GM04503 (cell line): ENCODE measurements around the gene KLHL3.

Experiments
- DNase-seq: peaks from one replicate; pipeline ENCODE4 v3.0.0-alpha.2; 2012; ENCODE audit warnings: low read depth

The KLHL3 gene

DNA sequence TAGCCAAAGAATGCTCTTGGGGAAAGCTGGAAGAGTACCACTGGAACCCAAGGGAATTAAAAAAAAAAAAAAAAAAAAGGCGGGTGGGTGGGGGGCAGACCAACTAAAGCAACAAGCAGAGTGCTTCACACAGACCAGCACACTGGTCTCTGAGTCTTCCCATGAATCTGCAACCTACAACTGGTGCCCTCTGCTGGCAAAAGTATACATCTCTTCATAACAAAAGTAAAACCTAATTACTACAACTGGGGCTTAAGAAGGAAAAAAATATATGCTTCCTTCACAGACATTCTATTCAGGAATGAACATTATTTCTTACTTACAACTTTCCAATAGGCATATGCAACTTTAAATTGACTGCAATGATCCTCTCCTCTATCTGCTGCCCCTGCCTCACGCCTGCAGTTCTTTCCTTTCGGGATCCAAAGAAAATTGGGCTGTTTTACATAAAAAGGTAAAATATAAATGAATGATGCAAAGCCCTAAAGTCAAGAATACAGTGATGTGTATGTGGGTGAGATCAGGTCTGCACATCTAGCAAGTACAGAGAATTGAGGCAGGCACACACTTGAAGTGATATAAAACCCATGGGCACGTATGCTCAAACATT, 7.2 kb upstream of the KLHL3 start:
- no peak for DNase-seq

GRCh38 chr5:137741718-137742117, 5.8 kb upstream of the KLHL3 start:
- no peak for DNase-seq

- DNase-seq = no peak
Measured at GRCh38 chr5:137739737-137740136, 3.8 kb upstream of the KLHL3 start.

DNA sequence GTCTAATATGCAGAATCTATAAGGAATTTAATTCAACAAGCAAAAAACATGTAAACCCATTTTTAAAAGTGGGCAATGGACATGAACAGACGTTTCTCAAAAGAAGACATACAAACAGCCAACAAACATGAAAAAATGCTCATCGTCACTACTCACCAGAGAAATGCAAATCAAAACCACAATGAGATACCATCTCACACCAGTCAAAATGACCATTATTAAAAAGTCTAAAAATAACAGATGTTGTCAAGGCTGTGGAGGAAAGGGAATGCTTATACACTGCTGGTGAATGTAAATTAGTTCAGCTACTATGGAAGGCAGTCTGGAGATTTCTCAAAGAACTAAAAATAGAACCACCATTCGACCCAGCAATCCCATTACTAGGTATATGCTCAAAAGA, 3.1 kb upstream of the KLHL3 start:
- no peak for DNase-seq

DNA sequence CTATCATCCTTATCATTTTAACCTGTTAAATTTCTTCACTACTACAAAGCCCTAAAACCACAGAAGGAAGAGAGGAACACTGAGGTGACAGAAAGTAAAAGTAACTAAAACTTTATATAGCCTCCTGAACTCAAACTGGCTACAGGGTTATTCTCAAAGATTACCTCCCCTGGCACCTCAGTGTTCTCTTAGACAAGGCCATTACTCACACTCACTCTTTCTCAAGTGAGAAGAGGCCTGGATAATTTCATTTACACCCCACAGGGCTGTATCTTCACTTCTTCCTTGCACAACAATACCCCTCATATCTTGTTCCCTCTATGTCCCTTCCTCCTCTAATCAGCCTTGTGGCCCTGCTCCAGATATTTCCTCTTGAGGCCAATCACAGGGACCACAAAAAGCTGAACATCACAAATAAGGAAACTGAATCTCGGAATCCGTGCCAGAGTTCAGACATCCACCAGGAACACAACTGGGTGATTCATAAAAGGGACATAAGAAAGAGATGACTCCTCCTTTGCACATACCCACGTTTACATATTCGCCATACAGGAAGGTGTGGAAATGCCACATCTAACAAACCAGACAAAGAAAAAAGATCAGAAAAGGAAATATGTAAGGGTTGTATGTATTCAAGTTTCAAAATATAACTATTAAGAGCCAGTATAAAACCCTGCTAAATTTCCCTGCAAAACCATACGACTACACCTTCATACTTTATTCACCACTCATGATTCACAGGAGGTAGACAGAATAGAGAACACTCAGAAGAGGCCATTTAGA, 1.7 kb upstream of the KLHL3 start:
- no peak for DNase-seq

- no peak for DNase-seq
Measured at GRCh38 chr5:137736496-137736895, 607 bp upstream of the KLHL3 start.

DNA sequence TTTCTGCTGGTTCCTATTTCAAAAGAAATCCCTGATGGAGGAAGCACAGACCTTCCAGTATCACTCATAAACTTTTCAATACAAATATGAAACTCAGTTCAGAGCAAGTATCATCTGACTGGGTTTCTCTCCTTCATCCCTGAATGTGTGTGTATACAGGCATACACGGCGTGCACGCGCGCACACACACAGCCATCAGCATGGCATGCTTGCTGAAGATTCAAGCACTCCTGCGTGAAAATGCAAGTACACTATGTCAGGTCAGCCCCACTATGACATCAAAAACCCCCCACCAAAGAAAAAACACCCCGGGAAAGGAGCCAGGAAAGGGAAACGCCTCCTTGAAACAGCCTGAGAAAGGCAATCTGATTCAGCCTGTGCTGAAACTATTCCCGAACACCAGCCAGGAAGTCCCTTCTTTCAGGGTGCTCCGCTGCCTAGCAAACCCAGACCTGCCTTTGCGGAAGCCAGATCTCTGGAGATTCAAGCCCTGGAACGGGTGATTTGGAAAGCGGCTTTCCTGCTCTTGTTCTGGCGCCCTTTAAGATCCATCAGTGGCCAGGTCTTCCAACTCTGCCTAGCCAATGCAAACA, 831 bp downstream of the KLHL3 start:
- no peak for DNase-seq

DNA sequence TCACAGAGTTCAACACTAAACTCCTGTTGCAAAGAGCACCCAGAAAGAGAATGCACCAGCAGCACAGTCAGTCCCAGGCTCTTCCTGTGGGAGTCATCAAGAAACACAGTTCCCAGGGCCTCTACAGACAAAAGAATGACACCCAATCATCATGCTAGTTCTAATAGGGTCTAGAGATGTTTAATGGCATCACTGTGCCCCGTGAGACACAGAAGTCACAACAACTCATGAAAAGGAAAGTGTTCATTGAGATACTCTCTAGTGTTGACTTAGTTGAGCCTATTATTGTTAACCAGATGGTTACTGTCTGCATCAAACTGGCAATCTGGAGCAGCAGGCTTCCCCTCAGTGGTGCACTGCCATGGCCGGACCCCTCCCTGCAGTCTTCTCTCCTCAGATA, 1.6 kb downstream of the KLHL3 start:
- DNase-seq = no peak

- no peak for DNase-seq
Measured at GRCh38 chr5:137733922-137734321, 2.0 kb downstream of the KLHL3 start.

DNA sequence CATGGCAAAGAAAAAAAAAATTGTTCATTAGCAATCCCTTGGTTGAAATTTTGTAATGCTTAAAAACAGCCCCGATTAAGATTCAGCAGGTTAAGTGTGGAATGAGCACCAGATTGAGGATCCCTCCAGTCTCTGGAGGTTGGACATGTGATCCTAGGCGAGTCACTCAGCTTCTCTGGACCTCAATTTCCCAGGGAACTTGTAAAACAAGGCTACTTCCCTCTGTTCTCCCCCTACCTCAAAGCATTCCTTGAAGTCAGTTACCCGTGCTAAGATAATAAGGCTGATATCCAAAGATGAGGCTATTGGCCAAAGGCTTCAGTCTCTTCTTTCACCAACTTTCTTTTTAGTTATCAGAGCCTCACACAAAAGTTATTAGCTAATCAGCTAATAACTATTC, 2.9 kb downstream of the KLHL3 start:
- no peak for DNase-seq

GRCh38 chr5:137731176-137731575, 4.7 kb downstream of the KLHL3 start:
- DNase-seq = no peak

GRCh38 chr5:137730336-137730735, 5.6 kb downstream of the KLHL3 start:
- no peak for DNase-seq

GRCh38 chr5:137728048-137728447, 7.8 kb downstream of the KLHL3 start:
- no peak for DNase-seq

DNA sequence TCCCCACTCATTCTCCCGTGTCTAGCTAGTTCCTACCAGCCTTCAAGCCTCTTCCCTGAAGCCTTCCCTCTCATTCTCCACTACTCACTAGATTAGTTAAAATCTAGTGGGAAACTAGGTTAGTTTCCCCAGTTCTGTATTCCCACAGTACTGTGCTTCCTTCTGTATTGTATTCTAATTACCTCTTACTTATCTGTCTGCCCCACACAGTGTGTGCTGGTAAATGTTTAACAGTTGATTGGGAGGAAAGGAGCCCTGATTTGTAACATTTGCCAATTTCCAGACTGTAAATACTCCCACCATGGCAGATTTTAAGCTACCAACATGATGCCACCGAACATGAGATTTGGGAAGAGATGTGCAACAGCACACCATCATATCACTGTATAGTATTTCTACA, 8.3 kb downstream of the KLHL3 start:
- no peak for DNase-seq

DNA sequence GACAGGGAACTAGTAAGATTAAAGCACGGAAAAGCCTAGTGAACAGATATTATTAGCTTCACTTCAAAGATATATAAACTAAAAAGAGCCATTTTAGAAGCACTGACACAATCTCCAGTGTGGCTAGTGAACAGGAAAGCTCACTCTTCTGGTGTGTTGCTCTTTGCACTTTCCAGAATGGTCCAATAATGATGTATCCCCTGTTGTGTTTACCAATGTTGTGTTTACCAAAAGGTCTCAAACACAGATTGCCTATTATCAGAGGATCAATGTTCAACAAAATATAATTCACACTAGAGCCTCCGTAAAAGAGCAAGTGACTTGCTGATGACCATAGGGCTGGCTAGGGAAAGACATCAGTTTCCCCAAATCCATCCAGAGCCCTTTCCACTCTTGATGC, 11.6 kb downstream of the KLHL3 start:
- DNase-seq = no peak

DNA sequence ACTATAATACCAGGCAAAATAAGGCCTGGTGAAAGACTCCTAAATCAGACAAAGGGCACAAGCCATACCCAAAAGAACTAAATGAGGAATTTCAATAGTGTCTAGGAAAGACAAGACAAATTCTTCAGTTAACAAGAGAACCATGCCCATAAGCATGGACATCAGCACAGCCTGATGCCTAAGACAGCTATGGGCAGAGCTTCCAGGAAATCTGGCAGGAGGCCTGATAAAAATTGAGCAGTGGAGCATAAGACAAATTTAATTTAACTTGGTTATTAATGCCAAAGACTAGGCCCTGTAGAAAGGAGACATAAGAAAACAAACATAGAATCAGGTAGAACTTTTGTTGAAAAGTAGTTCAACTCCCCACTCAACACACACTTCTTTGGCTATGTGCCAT, 17.3 kb downstream of the KLHL3 start:
- no peak for DNase-seq

DNA sequence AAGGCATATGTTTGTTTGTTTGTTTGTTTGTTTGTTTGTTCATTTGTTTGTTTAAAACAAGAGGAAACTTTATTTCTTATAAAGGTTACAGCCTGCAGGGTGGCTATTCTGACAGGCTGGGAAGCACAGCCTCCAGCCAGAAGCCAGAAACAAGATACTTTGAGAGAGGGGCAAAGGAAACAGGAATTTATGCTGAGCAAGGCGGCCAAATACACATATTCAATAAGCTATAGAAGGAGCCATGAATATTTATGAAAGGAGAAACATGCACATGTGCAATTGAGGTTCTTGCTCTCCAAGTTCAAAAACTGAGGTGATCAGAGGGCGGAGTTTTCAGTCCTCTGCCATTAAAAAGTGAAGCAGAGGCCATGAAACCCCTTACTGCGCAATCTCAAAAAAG, 19.6 kb downstream of the KLHL3 start:
- no peak for DNase-seq

GRCh38 chr5:137715456-137715855, 20.4 kb downstream of the KLHL3 start:
- DNase-seq = no peak

DNA sequence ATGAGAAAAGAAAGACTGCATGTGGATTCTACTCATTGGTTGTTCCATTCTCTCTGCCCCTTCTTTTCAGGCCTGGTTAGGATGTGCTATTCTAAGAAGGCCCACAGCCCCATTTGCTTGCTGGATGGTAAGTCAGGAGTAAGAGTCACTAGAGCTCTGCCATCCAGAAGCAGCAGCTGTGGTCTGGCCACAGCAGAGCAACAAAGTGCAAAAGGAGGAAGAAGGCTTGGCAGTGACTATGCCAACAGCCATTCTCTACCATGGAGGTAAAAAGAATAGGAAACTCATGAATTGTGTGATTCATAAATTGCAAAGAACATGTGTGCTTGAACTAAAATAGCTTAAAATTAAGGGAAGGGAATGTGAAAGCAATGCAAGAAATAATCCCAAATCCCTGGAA, 20.9 kb downstream of the KLHL3 start:
- DNase-seq = no peak

DNA sequence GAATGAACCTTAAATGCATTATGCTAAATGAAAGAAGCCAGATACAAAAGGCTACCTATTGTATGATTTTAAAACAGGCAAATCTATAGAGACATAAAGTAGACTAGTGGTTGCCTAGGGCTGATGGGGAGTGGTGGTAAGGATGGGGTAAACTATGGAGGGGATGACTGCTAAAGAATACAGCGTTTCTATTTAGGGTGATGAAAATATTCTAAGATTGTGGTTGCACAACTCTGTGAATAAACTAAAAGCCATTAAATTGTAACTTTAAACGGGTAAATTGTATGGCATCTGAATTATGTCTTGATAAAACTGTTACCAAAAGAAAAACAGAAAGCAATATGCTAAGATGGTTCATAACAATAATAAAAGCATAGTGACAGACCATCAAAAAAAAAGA, 21.4 kb downstream of the KLHL3 start:
- DNase-seq = no peak

DNA sequence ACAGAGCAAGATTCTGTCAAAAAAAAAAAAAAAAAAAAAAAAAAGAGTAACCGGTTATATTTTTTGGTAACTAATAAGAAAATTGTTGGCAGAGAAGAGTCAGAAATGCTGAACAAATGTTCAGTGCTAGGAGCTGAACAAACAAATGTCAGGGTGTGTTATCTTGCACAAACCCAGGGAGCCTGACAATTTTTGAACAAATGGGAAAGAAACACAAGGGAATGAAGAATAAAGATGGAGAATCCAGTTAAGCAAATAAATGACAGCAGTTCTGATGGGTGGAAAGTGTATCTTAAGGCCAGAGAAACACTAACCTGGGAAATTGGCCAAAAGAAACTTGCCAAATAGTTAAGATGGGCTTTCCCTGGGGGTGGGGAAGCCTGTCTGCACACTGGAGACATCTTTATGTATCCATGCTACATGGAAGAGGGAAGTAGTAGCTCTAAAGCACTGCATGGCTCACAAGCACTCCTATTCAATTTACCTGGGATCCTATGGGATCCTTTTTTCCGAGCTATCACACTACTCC, 23.7 kb downstream of the KLHL3 start:
- DNase-seq = no peak

DNA sequence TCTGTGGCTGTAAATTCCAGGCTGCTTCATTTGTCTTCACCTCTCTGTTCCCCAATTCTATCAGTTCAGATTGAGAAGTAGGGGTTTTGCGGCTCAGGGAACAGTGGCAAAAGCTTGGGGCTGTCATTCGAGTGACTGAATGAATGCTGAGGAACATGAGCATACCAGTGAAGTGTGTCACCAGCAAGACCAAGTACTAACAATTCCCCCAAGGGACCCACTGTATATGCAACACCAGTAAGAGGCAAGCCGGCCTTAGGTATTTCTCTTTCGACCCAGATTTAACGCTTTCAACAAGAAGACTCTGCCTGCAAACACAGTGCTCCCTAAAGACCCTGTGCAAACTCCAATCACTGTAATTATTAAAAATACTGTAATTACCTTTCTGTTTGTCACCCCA, 25.8 kb downstream of the KLHL3 start:
- no peak for DNase-seq

DNA sequence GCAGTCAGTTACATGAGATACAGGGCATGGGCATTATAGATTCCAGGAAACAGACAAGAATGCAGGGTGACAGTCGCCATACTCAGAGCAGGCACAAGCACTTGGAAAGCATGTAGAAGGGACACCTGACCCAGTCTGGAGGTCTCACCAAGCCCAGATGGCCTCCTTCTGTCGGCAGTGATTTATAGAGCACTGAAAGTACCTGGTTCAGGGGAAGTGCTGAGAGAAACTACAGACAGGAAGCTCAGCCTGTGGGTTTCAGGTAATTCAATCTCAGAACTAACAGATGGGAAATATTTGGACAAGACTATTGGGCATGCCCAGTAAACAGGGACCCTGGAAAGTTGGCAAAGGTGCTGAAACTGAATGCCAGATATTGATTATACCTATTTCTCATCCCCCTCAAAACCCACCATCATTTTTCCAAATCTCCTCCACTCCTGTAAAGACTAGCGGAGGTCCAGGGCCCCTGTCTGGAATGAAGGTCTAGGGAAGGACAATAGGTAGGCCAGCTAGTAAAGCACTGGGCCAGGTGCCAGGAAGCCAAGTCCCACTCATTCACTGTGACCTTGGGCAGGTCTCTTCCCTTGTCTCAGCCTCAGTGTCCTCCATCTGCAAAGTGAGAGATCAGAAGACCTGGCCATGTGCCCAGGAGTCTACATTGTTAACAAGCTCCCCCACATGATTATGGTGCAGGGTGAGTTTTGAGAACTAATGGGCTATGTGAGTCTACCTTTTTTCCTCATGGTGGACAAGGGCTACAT, 26.9 kb downstream of the KLHL3 start:
- DNase-seq = no peak
